ENCODE data around the gene EXOC4.

The EXOC4 gene

GRCh38 chr7:133484086-133484485, 231.2 kb downstream of the EXOC4 start:
- DNase-seq (ENCODE audit: low spot score): no peak
- no peak overlapping the region for H3K4me2 ChIP-seq (ENCODE audit: insufficient read depth, low read length, poor library complexity, severe bottlenecking)
- no peak overlapping the region for H3K4me3 ChIP-seq (ENCODE audit: low read length in 2 of 2)
- H3K79me1 ChIP-seq (ENCODE audit: low read depth, low read length): no peaks in the 10 kb centered on the region
- no peak overlapping the region for H2BK12ac ChIP-seq (ENCODE audit: low read length)
- no peak overlapping the region for H2AFZ ChIP-seq (ENCODE audit: low read length)
- H3K27me3 ChIP-seq (ENCODE audit: control insufficient read depth in 3 of 3, insufficient read depth in 3 of 3, low read depth in 1 of 3, low read length in 3 of 3): no peaks in the 10 kb centered on the region
- H3K23ac ChIP-seq (ENCODE audit: low read depth, low read length, poor library complexity): no peak overlapping the region
- no peak overlapping the region for H3K9ac ChIP-seq (ENCODE audit: low read depth, low read length, poor library complexity)
- H2BK5ac ChIP-seq (ENCODE audit: low read length): no peak overlapping the region
- no peak overlapping the region for H4K8ac ChIP-seq (ENCODE audit: low read depth, low read length)
- no peak overlapping the region for H3K18ac ChIP-seq (ENCODE audit: low read length)
- peaks cover 0 to 13% of the 10 kb centered on the region in 2 donors for H3K36me3 ChIP-seq (replicated peaks in 1 of 2; ENCODE audit: control insufficient read depth in 2 of 2, insufficient read depth in 2 of 2, low read length in 2 of 2)
- WGBS, 2 donors (ENCODE audit: extremely low coverage in 2 of 2, insufficient read length in 2 of 2, insufficient replicate concordance in 1 of 2): no CpG with 5 or more reads among the region's 2 CpGs
- H3K9me3 ChIP-seq (replicated peaks in 1 of 2; ENCODE audit: control insufficient read depth in 2 of 2, insufficient read depth in 1 of 2, low read depth in 1 of 2, low read length in 2 of 2): no peaks in the 10 kb centered on the region
- no peak overlapping the region for H2BK15ac ChIP-seq (ENCODE audit: low read length)
- H2BK120ac ChIP-seq (ENCODE audit: low read depth, low read length): no peak overlapping the region
- H3K4ac ChIP-seq (ENCODE audit: low read length): no peak overlapping the region
- H3K27ac ChIP-seq (replicated peaks; ENCODE audit: low read length): no peak overlapping the region
- no peak overlapping the region for H3K14ac ChIP-seq (ENCODE audit: low read length)
- no peak overlapping the region for H2AK5ac ChIP-seq (ENCODE audit: low read depth, low read length)
- no peak overlapping the region for H4K91ac ChIP-seq (ENCODE audit: low read depth, low read length, poor library complexity)
- no peaks in the 10 kb centered on the region for H3K4me1 ChIP-seq (ENCODE audit: control insufficient read depth in 2 of 2, insufficient read depth in 1 of 2, low read depth in 1 of 2, low read length in 2 of 2)

GRCh38 chr7:133489906-133490305, 237.0 kb downstream of the EXOC4 start:
- no peak for DNase-seq (ENCODE audit: low spot score)
- Histone ChIP-seq H2AFZ (ENCODE audit: low read length) (no peak overlapping the region), H3K23ac (ENCODE audit: low read depth, low read length, poor library complexity) (no peak overlapping the region), H3K27me3 (ENCODE audit: control insufficient read depth in 3 of 3, insufficient read depth in 3 of 3, low read depth in 1 of 3, low read length in 3 of 3) (no peaks in the 10 kb centered on the region), H3K9ac (ENCODE audit: low read depth, low read length, poor library complexity) (no peak overlapping the region), H2BK15ac (ENCODE audit: low read length) (no peak overlapping the region), H3K4me2 (ENCODE audit: insufficient read depth, low read length, poor library complexity, severe bottlenecking) (no peak overlapping the region), H3K9me3 (replicated peaks in 1 of 2; ENCODE audit: control insufficient read depth in 2 of 2, insufficient read depth in 1 of 2, low read depth in 1 of 2, low read length in 2 of 2) (no peaks in the 10 kb centered on the region), H4K91ac (ENCODE audit: low read depth, low read length, poor library complexity) (peak overlapping the region; percentile 53), H3K4ac (ENCODE audit: low read length) (no peak overlapping the region), H3K4me1 (ENCODE audit: control insufficient read depth in 2 of 2, insufficient read depth in 1 of 2, low read depth in 1 of 2, low read length in 2 of 2) (no peaks in the 10 kb centered on the region), H3K36me3 (replicated peaks in 1 of 2; ENCODE audit: control insufficient read depth in 2 of 2, insufficient read depth in 2 of 2, low read length in 2 of 2) (peaks cover 2 to 5% of the 10 kb centered on the region in 2 donors), H2AK5ac (ENCODE audit: low read depth, low read length) (no peak overlapping the region), H3K79me1 (ENCODE audit: low read depth, low read length) (no peaks in the 10 kb centered on the region), H3K4me3 (ENCODE audit: low read length in 2 of 2) (no peak overlapping the region), H3K14ac (ENCODE audit: low read length) (no peak overlapping the region), H4K8ac (ENCODE audit: low read depth, low read length) (no peak overlapping the region), H2BK12ac (ENCODE audit: low read length) (no peak overlapping the region), H2BK120ac (ENCODE audit: low read depth, low read length) (no peak overlapping the region), H3K18ac (ENCODE audit: low read length) (no peak overlapping the region), H3K27ac (replicated peaks; ENCODE audit: low read length) (no peak overlapping the region), H2BK5ac (ENCODE audit: low read length) (no peak overlapping the region)
- no CpG with 5 or more reads among the region's 3 CpGs for WGBS, 2 donors (ENCODE audit: extremely low coverage in 2 of 2, insufficient read length in 2 of 2, insufficient replicate concordance in 1 of 2)

- H3K4me2 ChIP-seq (ENCODE audit: insufficient read depth, low read length, poor library complexity, severe bottlenecking): no peak overlapping the region
- no peak overlapping the region for H3K4me3 ChIP-seq (ENCODE audit: low read length in 2 of 2)
- H3K27ac ChIP-seq (replicated peaks; ENCODE audit: low read length): no peak overlapping the region
- H3K27me3 ChIP-seq (ENCODE audit: control insufficient read depth in 3 of 3, insufficient read depth in 3 of 3, low read depth in 1 of 3, low read length in 3 of 3): no peaks in the 10 kb centered on the region
- no peak overlapping the region for H2AFZ ChIP-seq (ENCODE audit: low read length)
- H3K23ac ChIP-seq (ENCODE audit: low read depth, low read length, poor library complexity): no peak overlapping the region
- H2BK15ac ChIP-seq (ENCODE audit: low read length): no peak overlapping the region
- H3K9ac ChIP-seq (ENCODE audit: low read depth, low read length, poor library complexity): no peak overlapping the region
- peaks cover 2 to 5% of the 10 kb centered on the region in 2 donors for H3K36me3 ChIP-seq (replicated peaks in 1 of 2; ENCODE audit: control insufficient read depth in 2 of 2, insufficient read depth in 2 of 2, low read length in 2 of 2)
- H3K4ac ChIP-seq (ENCODE audit: low read length): no peak overlapping the region
- H3K9me3 ChIP-seq (replicated peaks in 1 of 2; ENCODE audit: control insufficient read depth in 2 of 2, insufficient read depth in 1 of 2, low read depth in 1 of 2, low read length in 2 of 2): no peaks in the 10 kb centered on the region
- no peak overlapping the region for H3K18ac ChIP-seq (ENCODE audit: low read length)
- H4K91ac ChIP-seq (ENCODE audit: low read depth, low read length, poor library complexity): no peak overlapping the region
- no CpG with 5 or more reads among the region's 2 CpGs for WGBS, 2 donors (ENCODE audit: extremely low coverage in 2 of 2, insufficient read length in 2 of 2, insufficient replicate concordance in 1 of 2)
- H2BK12ac ChIP-seq (ENCODE audit: low read length): no peak overlapping the region
- H4K8ac ChIP-seq (ENCODE audit: low read depth, low read length): no peak overlapping the region
- no peaks in the 10 kb centered on the region for H3K79me1 ChIP-seq (ENCODE audit: low read depth, low read length)
- H3K4me1 ChIP-seq (ENCODE audit: control insufficient read depth in 2 of 2, insufficient read depth in 1 of 2, low read depth in 1 of 2, low read length in 2 of 2): no peaks in the 10 kb centered on the region
- no peak overlapping the region for H2BK120ac ChIP-seq (ENCODE audit: low read depth, low read length)
- no peak overlapping the region for H2BK5ac ChIP-seq (ENCODE audit: low read length)
- H3K14ac ChIP-seq (ENCODE audit: low read length): no peak overlapping the region
- DNase-seq (ENCODE audit: low spot score): no peak
- H2AK5ac ChIP-seq (ENCODE audit: low read depth, low read length): no peak overlapping the region
Observed at GRCh38 chr7:133491201-133491691, 238.4 kb downstream of the EXOC4 start.

- Histone ChIP-seq H2BK15ac (ENCODE audit: low read length) (no peak overlapping the region), H3K4me3 (ENCODE audit: low read length in 2 of 2) (no peak overlapping the region), H2AFZ (ENCODE audit: low read length) (no peak overlapping the region), H4K91ac (ENCODE audit: low read depth, low read length, poor library complexity) (no peak overlapping the region), H3K27me3 (ENCODE audit: control insufficient read depth in 3 of 3, insufficient read depth in 3 of 3, low read depth in 1 of 3, low read length in 3 of 3) (no peaks in the 10 kb centered on the region), H3K36me3 (replicated peaks in 1 of 2; ENCODE audit: control insufficient read depth in 2 of 2, insufficient read depth in 2 of 2, low read length in 2 of 2) (peaks cover 2 to 5% of the 10 kb centered on the region in 2 donors), H3K4ac (ENCODE audit: low read length) (no peak overlapping the region), H3K27ac (replicated peaks; ENCODE audit: low read length) (no peak overlapping the region), H3K4me1 (ENCODE audit: control insufficient read depth in 2 of 2, insufficient read depth in 1 of 2, low read depth in 1 of 2, low read length in 2 of 2) (no peaks in the 10 kb centered on the region), H4K8ac (ENCODE audit: low read depth, low read length) (no peak overlapping the region), H2BK12ac (ENCODE audit: low read length) (no peak overlapping the region), H3K9ac (ENCODE audit: low read depth, low read length, poor library complexity) (no peak overlapping the region), H3K18ac (ENCODE audit: low read length) (no peak overlapping the region), H2AK5ac (ENCODE audit: low read depth, low read length) (no peak overlapping the region), H3K9me3 (replicated peaks in 1 of 2; ENCODE audit: control insufficient read depth in 2 of 2, insufficient read depth in 1 of 2, low read depth in 1 of 2, low read length in 2 of 2) (peaks cover 0 to 1% of the 10 kb centered on the region in 2 donors), H3K14ac (ENCODE audit: low read length) (no peak overlapping the region), H2BK120ac (ENCODE audit: low read depth, low read length) (no peak overlapping the region), H3K79me1 (ENCODE audit: low read depth, low read length) (no peaks in the 10 kb centered on the region), H2BK5ac (ENCODE audit: low read length) (no peak overlapping the region), H3K23ac (ENCODE audit: low read depth, low read length, poor library complexity) (no peak overlapping the region), H3K4me2 (ENCODE audit: insufficient read depth, low read length, poor library complexity, severe bottlenecking) (no peak overlapping the region)
- no peak for DNase-seq (ENCODE audit: low spot score)
- WGBS, 2 donors (ENCODE audit: extremely low coverage in 2 of 2, insufficient read length in 2 of 2, insufficient replicate concordance in 1 of 2): no CpG with 5 or more reads among the region's 6 CpGs
Observed at GRCh38 chr7:133491846-133492652, 239.2 kb downstream of the EXOC4 start.
